ENCODE results near the gene NUP93. TPM values are rescaled to one million over a fixed set of nuclear protein-coding genes. Genes with fewer than 3 reads are reported as not detected.
"Not testable (repeated sequence)": the region's sequence is repeated elsewhere in the genome, so short reads cannot be mapped to it uniquely, and the experiment has no call there.

Gene NUP93
- polyA plus RNA-seq, 1 donor (not counting 4 experiments of a cell fraction or from before 2014, with no cell fraction given) = 74.1 TPM

DNA sequence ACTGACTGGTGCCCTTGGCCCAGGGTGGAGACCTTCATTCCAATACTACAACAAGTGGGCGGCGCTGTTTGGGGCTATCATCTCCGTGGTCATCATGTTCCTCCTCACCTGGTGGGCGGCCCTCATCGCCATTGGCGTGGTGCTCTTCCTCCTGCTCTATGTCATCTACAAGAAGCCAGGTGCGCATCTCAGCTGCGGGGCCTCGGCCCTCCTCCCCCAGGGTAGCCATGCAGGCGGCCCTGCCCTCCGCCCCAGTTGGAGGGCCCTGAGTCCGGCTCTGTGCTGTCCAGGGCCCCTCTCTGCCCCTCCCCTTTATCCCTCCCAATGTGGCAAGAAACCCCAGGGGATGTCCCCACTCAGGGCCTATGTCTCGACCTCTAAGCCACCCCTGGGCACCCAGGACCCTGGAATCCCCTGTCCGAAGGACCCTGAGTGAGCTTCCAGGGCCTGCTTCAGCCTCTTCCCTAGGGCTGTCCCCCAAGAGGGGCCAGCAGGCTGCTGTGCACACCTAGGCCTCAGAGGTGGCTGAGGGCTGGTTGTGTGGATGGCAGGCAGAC lies 154.2 kb downstream of the NUP93 start:
- TF ChIP-seq, protein P1, sequence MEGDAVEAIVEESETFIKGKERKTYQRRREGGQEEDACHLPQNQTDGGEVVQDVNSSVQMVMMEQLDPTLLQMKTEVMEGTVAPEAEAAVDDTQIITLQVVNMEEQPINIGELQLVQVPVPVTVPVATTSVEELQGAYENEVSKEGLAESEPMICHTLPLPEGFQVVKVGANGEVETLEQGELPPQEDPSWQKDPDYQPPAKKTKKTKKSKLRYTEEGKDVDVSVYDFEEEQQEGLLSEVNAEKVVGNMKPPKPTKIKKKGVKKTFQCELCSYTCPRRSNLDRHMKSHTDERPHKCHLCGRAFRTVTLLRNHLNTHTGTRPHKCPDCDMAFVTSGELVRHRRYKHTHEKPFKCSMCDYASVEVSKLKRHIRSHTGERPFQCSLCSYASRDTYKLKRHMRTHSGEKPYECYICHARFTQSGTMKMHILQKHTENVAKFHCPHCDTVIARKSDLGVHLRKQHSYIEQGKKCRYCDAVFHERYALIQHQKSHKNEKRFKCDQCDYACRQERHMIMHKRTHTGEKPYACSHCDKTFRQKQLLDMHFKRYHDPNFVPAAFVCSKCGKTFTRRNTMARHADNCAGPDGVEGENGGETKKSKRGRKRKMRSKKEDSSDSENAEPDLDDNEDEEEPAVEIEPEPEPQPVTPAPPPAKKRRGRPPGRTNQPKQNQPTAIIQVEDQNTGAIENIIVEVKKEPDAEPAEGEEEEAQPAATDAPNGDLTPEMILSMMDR (optimal IDR thresholded peaks at IDR 0.05 in 1 of 3, IDR thresholded peaks at IDR 0.05 in 1 of 3, conservative IDR thresholded peaks at IDR 0.05 in 1 of 3; ENCODE audit: extremely low read depth in 1 of 3, insufficient read depth in 2 of 3, low read length in 3 of 3) = no peak
- no peak for TF ChIP-seq EZH2 (IDR thresholded peaks at IDR 0.05; ENCODE audit: low read length)
- no peaks in the 10 kb centered on the region for H3K9me1 ChIP-seq (ENCODE audit: control insufficient read depth, extremely low read depth, insufficient read depth, low read length)
- no peak for FAIRE-seq

GRCh38 chr16:56884929-56885328 lies 155.0 kb downstream of the NUP93 start:
- H3K4me3 ChIP-seq (ENCODE audit: control insufficient read depth in 2 of 3, extremely low read depth in 1 of 3, insufficient read depth in 2 of 3, low read depth in 1 of 3, low read length in 3 of 3); H3K4me1 ChIP-seq (ENCODE audit: control insufficient read depth, extremely low read depth, insufficient read depth, low read length); H3K27ac ChIP-seq (ENCODE audit: control insufficient read depth, insufficient read depth, low read length); H3K9me1 ChIP-seq (ENCODE audit: control insufficient read depth, extremely low read depth, insufficient read depth, low read length); H3K9ac ChIP-seq (ENCODE audit: control insufficient read depth, extremely low read depth, insufficient read depth, low read length); FAIRE-seq; H3K79me2 ChIP-seq (ENCODE audit: control insufficient read depth, insufficient read depth, low read length); H3K4me2 ChIP-seq (ENCODE audit: control insufficient read depth, extremely low read depth, insufficient read depth, low read depth, low read length); H3K27me3 ChIP-seq (ENCODE audit: control insufficient read depth, extremely low read depth, insufficient read depth, low read length); dilution Hi-C loops (cut with MboI; ENCODE audit: extremely low pct_ligation_motif_present, low sequenced_read_pairs); DNase-seq (ENCODE audit: low read depth, low spot score); H2AFZ ChIP-seq (ENCODE audit: control insufficient read depth, low read length); H3K9me3 ChIP-seq (ENCODE audit: control insufficient read depth, low read depth, low read length); H4K20me1 ChIP-seq (ENCODE audit: control insufficient read depth, extremely low read depth, insufficient read depth, low read length); H3K36me3 ChIP-seq (ENCODE audit: control insufficient read depth in 2 of 2, extremely low read depth in 1 of 2, insufficient read depth in 2 of 2, low read length in 2 of 2): not testable (repeated sequence)

More for the DNA sequence above, 154.2 kb downstream of the NUP93 start:
- Histone ChIP-seq H3K4me2 (ENCODE audit: control insufficient read depth, extremely low read depth, insufficient read depth, low read depth, low read length) (no peak overlapping the region), H3K79me2 (ENCODE audit: control insufficient read depth, insufficient read depth, low read length) (no peaks in the 10 kb centered on the region), H3K36me3 (ENCODE audit: control insufficient read depth in 2 of 2, extremely low read depth in 1 of 2, insufficient read depth in 2 of 2, low read length in 2 of 2) (no peaks in the 10 kb centered on the region), H2AFZ (ENCODE audit: control insufficient read depth, low read length) (no peak overlapping the region), H4K20me1 (ENCODE audit: control insufficient read depth, extremely low read depth, insufficient read depth, low read length) (no peaks in the 10 kb centered on the region), H3K9me3 (ENCODE audit: control insufficient read depth, low read depth, low read length) (no peaks in the 10 kb centered on the region), H3K4me1 (ENCODE audit: control insufficient read depth, extremely low read depth, insufficient read depth, low read length) (no peaks in the 10 kb centered on the region), H3K4me3 (ENCODE audit: control insufficient read depth in 2 of 3, extremely low read depth in 1 of 3, insufficient read depth in 2 of 3, low read depth in 1 of 3, low read length in 3 of 3) (no peak overlapping the region), H3K27me3 (ENCODE audit: control insufficient read depth, extremely low read depth, insufficient read depth, low read length) (no peaks in the 10 kb centered on the region), H3K27ac (ENCODE audit: control insufficient read depth, insufficient read depth, low read length) (no peak overlapping the region), H3K9ac (ENCODE audit: control insufficient read depth, extremely low read depth, insufficient read depth, low read length) (no peak overlapping the region)
- no peak for DNase-seq (ENCODE audit: low read depth, low spot score)
- dilution Hi-C loops (cut with MboI; ENCODE audit: extremely low pct_ligation_motif_present, low sequenced_read_pairs) = no loop called here

Measured in keratinocyte (primary cell).